Endothelial cell of hepatic sinusoid (primary cell): Measurements from ENCODE around the gene GSAP.
"Not testable (repeated sequence)": the region's sequence is repeated elsewhere in the genome, so short reads cannot be mapped to it uniquely, and the experiment has no call there.

Experiments used
- in situ Hi-C: cut with HindIII; loops from 2 replicates; pipeline ENCODE4 v1.10.0; 2017; ENCODE audit warnings: low sequenced_read_pairs

GSAP gene

DNA sequence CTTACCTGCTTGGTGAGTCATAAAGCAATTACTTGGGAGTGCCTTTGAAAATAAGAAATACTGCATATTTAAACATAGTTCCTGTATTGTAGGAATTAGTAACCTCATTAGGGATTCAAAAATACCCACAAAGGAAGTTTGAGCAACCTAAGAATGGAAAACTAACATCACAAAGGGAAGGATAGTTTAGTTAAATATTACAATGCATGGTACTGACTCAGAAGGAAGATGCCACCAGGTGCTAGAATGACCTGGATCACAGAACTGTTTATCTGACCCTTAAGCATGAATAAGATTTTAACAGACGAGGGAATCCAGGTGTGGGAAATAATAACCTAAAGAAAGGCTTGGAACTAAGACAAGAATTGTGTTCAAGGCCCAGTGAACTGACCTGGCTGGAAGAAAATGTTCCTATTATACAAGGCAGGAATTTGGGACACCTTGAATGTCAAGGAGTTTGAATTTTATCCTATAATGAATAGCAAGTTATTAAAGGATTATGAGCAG, 106.4 kb downstream of the GSAP start:
- in situ Hi-C loops: no loop called here

DNA sequence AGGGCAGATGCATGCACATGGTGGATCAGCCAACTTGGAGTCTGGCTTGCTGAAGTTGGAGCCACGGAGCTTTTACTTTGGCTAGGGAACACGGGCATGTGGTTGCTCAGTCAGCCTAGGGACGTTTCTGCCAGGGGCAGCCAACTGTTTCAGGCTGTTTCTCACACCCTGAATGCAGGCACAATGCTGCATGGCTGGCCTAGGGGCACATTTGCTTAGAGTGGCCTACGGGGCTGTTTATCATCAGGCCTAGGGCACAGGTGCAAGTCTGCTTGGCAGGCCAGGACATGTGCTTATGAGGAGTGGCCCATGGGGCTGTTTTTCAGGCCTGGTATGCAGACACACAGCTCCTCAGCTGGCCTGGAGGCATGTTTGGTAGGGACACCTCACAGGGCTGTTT, 107.4 kb downstream of the GSAP start:
- in situ Hi-C loops: no loop called here

DNA sequence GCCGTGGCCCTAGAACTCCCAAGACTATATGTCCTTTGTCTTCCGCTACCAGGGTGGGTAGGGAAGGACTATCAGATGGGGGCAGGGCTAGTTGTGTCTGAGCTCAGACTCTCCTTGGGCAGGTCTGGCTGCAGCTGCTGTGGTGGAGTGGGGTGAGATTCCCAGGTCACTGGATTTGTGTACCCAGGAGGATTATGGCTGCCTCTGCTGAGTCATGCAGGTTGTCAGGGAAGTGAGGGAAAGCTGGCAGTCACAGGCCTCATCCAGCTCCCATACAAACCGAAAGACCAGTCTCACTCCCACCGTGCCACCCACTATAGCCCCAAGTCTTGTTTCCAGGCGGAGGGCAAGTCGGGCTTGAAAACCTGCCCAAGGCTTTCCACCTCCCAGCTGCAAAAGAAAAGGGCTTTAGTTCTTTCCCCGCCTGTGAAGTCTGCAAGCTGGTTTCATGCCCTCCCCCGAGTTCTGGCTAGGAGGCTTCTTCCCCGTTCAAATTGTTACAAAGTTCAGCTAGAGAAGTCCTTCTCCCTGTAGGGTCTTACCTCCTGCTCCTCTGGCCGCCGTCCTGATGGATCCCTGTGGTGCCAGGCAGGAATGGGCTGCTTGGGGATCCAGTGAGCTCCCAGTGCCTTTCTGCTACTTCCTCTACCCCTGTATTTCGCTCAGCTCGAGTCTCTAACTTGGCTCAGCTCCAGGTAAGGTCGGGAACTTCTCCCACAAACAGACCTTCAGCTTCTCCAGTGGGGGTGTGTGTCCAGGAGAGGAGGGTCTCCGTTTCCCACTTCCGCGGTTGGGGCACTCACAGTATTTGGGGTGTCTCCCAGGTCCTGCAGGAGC, 109.7 kb downstream of the GSAP start:
- in situ Hi-C loops: no loop called here

DNA sequence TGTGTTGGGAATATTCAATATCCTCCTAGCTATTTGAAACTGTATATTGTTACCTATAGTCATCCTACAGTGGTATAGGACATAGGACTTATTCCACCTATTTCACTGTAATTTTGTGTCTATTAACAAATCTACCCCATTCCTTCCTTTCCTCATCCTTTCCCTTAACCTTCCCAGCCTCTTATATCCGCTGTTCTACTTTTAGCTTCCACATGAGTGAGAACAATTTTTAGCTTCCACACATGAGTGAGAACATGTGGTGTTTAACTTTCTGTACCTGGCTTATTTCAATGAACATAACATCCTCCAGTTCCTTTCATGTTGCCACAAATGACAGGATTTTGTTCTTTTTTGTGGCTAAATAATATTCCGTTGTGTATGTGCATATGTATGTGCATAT, 120.6 kb downstream of the GSAP start:
- in situ Hi-C loops: no loop called here

DNA sequence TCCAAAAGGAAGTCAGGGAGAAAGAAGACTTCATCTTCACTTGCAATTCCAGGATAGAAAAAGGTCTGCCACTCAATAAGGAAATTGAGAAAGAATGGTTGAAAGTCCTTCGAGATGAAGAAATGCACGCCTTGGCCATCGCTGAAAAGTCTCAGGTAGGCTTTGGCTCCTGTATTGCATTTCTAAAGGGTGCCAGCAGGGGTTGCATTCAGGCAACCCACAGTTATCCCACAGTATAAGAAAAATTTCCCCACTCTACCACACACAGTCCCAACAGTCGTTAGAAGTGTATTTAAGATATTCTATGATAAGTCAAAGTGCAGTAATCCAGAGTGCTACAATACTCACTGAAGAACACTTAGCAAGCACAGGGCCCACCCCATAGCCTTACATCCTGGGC, 123.1 kb downstream of the GSAP start:
- in situ Hi-C loops: no loop called here

DNA sequence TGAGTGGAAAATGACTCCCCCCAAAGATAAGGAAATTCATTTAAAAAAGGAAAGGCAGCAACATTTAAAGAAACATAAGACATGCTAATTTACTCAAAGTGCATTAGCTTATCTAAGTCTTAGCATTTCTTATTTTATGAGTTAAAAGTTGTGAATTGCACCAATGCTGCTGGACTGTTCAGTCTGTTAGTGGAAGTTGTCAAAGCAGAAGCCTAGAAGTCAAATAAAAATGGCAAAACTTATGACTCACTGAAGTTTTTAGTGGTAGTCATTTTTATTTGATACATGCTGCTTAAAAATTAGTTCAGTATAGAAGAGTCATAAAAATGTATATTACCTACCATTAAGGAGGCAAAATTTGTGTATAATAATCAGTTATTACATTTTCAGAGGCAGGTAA, 125.7 kb downstream of the GSAP start:
- in situ Hi-C loops: no loop called here

DNA sequence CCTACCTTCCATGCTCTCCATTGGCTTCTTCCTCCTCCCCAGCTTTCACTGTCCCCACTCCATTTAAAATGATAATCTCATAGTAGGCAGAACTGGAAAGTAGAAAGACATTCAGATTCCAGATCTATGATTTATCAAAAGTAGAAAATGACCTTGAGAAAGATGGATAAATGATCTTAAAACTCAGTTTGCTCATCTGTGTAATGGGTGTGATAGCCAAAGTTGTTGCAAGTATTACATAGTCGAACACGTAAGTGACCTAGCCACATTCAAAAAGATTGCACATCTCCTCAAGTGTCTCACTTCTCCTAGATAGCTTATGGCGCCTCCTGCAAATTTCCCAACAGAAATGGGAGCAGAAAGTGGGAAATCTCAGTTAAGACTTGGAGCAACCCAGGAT, 126.8 kb downstream of the GSAP start:
- in situ Hi-C loops: no loop called here

DNA sequence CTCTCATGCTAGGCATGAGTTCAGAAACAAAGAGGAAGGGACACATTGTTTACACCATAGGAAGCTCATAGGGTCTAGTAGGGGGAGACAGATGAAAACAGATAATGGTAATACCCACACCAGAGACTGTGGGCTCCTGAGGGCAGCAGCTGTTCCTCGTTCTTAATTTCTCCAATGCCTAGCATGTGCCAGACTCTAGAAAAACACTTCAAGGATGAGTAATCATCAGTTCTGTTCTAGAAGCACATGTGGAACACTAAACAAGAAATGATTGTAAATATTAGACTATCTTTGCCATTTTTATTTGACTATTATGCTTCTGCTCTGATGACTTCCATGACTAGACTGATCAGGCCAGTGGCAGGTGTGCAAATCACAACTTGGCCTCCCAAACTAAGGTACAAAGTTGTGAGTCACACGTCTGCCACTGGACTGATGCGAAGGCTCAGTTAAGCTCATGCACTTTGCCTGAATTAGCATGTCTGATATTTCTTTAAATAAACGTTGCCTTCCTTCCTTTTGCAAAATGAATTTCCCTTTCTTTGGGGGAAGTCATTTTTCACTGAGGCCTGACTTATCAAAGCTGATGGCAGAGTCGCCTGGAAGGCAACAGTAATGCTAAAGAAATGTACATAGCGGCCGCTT, 127.4 kb downstream of the GSAP start:
- in situ Hi-C loops: no loop called here

DNA sequence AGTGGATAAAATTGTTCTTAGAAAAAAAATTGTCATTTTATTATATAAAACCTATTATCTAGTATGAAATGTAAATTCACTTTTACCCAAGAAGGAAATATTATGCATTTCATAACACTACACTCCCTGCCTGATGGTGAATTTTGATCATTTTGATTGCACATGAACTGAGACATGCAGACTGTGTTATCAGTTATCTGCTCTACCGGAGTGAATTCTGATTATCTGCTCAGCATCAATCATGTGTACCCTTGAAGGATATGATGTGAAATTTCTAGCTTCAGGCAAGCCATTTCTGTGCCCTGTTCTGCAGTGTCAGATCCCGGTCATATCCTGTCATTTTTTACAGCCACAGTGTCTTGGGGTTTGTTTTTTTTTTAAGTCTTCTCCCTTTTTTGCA, 131.5 kb downstream of the GSAP start:
- in situ Hi-C loops: no loop called here

DNA sequence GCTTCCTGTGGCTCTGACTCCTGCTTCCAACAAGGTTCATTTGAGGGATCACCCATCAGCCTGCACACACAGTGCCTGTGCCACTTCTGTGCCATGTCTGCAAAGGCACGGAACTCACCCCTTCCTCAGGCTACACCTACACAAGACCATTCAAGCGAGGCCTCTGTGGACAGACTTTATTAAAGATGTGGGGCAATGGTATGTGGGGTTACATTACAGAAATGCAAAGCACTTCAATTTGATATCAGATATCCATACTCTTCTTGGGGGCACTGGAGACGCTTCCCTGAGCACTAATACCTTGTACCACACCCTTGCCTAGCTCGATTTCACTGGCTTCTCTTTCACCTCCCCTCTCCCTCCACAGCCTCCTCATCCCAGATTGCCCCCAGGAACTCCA, 132.1 kb downstream of the GSAP start:
- in situ Hi-C loops: no loop called here

DNA sequence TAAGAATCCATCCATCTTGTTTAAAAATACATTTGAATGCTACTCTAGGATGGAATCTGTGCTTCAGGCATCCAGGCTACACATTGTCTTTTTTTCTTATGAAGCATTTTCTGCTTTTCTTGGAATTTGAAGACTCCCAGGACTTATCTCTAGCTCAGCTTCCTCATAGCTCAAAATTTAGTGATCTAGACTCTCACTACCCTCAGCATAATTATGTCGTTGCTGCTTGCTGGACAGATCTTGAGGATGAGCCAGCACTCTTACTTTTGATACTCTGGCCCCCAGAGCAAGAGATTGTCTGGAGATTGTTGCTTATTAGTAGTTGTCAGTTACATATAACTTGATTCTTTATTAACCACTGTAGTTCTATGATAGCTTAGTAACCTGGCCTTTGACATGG, 133.3 kb downstream of the GSAP start:
- in situ Hi-C loops: no loop called here

DNA sequence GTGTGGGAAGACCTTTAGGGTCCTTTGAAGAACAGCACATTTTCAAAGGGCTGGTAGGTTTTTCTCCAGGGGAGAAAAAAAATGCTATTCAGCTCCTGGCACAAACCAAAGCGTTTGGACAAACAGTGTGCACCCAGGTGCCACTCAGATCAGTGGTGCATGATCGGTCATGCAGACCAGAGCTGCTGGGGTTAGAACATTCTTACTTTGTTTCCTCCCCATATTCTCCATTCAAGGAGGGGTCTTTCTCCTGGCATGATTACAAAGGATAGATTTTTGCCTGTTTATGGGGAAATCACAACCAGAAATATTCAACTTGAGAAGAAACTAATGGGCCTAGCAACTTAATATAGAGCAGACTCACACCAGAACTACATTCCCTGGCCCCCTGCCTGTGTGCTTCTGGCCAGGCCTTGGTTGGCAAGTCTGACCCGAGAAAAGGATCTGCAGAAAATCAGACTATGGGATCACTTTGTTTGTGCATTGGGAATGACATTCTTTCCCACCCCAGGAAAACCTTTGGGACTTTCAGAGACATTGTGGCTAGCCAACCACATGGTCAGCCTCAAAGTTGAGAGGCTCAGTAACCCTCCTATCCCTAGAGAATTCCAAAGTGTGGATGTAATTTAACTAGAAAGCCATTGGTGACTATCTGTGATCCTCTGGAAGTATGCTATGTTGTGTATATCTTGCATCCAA, 134.2 kb downstream of the GSAP start:
- in situ Hi-C loops: no loop called here

DNA sequence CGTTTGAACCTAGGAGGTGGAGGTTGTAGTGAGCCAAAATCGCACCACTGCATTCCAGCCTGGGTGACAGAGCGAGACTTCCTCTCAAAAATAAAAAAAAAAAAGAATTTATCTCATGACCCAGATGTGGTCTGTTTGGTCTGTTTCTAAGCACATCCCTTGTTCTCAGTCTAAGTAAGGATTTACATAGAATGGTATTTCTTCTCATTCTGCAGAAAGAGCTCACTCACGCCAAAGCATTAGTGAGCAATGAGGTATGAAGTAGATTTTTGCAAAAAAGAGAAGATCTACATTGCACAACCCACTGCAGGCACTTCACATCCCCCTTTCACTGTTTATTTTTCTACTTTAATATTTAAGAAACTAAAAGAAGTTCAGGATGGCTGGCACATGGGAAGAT, 140.0 kb downstream of the GSAP start:
- in situ Hi-C loops: no loop called here

DNA sequence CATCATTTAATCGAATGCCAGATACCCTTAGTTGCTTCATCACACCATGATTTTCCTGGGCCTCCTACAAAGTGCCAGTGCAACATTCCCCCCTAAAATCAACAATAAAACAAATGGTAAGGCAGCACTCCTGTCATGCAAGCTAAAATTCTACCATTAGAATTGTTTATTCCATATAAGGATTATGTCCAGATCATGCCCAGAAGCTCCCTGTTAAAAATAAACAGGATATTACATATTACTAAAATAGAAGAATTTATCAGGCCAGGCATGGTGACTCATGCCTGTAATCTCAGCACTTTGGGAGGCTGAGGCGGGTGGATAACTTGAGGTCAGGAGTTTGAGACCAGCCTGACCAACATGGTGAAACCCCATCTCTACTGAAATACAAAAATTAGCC, 140.5 kb downstream of the GSAP start:
- in situ Hi-C loops: not testable (repeated sequence)

DNA sequence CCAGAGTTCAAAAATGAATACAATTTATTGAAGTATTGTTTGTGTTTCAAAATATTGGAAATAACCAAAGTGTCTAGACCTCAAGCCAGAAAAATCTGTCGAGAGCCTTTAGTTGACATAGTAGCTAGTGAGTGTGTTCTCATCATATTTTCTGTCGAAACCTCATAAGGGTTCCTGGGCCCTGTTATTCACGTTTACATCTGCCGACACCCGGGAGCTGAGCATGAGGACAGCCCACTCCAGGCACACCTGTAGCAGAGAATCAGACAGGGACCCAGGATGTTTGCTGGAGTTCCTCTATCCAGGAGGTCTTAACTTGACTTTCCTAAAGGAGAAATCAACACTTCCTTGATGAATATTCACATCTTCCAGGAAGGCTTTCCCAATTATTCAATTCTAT, 144.4 kb downstream of the GSAP start:
- in situ Hi-C loops: no loop called here

DNA sequence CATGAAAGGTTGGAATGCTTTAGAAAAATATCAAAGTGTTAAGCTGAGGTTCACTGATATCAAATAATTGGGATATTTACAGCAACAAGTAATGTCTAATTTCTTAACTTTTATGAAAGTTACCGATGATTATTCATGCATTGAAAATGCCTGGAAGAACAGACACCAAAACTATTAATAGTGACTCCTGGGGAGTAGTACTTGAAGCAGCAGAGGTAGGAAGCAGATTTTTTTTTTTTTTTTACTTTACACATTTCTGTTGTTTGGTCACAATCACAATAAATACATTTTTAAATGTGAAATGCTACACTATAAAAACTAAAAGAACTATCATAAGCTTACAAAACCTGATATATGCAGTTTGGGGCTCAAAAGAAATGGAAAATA, 146.1 kb downstream of the GSAP start:
- in situ Hi-C loops: no loop called here

DNA sequence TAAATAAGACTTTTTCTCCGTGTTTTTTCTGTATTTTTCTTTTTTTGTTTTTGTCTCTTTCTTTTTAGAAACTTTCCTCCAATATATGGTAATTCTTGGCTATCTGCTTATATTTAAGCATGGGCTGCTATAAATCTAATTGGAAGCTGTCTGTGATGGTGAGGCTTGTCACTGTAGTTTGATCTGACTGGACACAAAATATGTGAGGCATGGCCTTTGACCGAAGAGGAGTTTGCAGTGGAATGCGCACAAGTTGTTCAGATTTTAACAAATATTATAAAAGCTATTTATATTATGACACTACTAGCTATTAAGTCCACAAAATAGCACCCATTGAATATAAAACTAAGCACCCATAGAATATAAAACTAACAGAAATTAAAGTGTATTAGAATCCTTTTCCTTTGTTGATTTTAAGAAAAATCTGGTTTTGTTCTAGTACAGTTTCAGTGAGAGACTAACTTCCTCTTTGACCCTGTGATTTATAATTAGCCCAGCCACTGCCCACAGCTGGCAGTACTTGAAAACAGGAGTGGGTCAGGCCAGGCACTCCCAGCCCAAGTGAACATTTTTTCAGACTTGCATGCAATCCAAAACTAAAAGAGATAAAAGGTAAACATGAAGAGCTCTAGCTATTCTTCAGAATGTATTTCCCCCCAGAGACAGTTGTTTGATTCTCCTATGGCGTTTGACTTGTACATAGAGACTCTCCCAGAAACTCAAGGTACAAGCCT, 146.6 kb downstream of the GSAP start:
- in situ Hi-C loops: no loop called here

DNA sequence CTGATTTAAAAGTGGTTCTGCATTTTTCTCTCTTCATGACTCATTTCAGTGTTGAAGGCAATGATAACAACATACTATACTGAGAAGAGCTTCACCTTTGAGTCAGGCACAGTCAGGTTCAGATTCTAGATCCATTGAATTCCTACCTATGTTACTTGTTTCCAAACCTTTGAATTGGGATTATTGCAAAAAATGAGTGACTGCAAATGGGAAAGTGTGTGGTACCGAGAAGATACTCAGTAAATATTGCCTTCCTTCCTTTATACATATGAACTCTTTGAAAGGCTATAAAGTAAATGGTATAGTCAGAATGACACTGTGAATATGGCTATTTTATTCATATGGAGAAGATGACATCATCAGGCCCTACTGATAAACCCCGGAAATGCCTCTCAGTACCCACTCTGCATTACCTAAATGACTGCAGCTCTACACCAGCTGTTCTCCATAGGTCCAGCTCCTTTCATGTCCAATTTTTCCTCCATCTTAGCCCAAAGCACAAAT, 149.8 kb downstream of the GSAP start:
- in situ Hi-C loops: no loop called here

DNA sequence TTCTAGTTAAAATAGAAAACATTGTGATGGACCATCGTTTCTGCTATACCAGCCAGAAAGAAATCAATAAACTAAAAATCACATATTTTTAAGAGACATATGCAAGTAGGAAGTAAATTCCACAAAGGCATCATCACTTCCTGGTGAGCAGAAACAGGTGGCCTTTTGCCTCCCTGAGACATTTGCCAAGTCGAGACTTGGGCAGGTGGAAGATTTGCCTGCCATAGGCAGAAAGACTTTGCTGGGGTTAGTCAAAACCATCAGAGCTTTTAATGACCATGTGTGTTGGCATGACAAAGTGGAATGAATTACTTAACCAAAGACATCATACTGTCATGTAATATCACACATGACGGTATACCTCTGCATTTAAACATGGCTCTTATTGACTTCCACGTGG, 150.5 kb downstream of the GSAP start:
- in situ Hi-C loops: no loop called here

DNA sequence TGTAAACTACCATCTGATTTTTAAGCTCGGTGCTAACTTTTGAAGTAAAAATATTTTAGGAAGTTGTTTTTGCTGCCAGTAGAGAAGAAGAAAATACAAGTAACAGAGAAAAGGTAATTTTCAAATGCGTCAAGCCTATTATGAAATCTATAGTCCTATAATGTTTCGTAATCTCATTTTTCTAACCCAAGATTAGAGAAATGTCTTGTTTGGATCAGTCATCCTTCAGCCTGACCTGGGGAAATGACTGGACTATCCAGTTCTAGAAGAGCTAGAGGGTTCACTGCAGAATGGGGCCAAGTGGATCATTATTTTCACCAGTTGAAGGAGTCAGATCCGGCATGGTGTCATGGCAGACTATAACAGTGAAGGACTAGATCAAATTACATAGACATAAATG, 153.8 kb downstream of the GSAP start:
- in situ Hi-C loops: no loop called here
